Measurements from ENCODE around the gene ACTN2.

The ACTN2 gene

DNA sequence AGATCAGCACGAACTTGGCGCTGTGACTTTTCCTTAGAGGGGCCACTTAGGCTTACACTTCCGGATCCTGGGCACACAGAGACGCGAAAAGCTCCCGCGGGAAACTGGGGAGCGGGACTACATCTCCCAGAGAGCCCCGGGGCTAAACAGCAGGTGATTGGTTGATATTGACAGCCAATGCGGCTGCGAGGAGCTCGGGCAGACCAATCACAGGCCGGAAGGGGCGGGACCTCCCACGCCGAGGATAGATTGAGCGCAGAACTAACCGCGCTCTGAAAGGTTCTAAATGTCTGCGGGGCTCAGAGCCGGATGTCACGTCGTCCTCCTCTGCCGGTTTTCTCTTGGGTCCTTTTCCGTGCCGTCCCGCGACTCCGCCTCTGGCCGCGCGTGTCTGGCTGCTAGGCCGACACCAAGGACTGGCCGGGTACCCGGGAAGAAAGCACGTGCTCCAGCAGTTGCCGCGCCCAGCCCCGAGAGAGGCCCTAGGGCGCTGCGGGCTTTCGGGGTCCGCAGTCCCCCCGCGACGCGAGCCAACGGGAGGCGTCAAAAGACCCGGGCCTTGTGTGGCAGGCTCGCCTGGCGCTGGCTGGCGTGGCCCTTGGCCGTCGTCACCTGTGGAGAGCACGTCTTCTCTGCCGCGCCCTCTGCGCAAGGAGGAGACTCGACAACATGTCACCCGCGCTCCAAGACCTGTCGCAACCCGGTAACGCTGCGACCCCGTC is 108.9 kb downstream of the ACTN2 start, which contains the start of gene MTR:
Gene MTR (plus strand): TSS at position 258 of the 722 bp plus-strand sequence. CDS start 412 bp downstream, at position 670.
- TF ChIP-seq, protein P1, sequence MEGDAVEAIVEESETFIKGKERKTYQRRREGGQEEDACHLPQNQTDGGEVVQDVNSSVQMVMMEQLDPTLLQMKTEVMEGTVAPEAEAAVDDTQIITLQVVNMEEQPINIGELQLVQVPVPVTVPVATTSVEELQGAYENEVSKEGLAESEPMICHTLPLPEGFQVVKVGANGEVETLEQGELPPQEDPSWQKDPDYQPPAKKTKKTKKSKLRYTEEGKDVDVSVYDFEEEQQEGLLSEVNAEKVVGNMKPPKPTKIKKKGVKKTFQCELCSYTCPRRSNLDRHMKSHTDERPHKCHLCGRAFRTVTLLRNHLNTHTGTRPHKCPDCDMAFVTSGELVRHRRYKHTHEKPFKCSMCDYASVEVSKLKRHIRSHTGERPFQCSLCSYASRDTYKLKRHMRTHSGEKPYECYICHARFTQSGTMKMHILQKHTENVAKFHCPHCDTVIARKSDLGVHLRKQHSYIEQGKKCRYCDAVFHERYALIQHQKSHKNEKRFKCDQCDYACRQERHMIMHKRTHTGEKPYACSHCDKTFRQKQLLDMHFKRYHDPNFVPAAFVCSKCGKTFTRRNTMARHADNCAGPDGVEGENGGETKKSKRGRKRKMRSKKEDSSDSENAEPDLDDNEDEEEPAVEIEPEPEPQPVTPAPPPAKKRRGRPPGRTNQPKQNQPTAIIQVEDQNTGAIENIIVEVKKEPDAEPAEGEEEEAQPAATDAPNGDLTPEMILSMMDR (IDR thresholded peaks at IDR 0.05; ENCODE audit: low read depth, low read length, missing control alignments), result no peak
- DNase-seq (ENCODE audit: extremely low read depth, low read depth), result peak; percentile 97
- H3K4me3 ChIP-seq (replicated peaks; ENCODE audit: low read depth, low read length), result peak within 1 kb of the TSS; percentile 99

DNA sequence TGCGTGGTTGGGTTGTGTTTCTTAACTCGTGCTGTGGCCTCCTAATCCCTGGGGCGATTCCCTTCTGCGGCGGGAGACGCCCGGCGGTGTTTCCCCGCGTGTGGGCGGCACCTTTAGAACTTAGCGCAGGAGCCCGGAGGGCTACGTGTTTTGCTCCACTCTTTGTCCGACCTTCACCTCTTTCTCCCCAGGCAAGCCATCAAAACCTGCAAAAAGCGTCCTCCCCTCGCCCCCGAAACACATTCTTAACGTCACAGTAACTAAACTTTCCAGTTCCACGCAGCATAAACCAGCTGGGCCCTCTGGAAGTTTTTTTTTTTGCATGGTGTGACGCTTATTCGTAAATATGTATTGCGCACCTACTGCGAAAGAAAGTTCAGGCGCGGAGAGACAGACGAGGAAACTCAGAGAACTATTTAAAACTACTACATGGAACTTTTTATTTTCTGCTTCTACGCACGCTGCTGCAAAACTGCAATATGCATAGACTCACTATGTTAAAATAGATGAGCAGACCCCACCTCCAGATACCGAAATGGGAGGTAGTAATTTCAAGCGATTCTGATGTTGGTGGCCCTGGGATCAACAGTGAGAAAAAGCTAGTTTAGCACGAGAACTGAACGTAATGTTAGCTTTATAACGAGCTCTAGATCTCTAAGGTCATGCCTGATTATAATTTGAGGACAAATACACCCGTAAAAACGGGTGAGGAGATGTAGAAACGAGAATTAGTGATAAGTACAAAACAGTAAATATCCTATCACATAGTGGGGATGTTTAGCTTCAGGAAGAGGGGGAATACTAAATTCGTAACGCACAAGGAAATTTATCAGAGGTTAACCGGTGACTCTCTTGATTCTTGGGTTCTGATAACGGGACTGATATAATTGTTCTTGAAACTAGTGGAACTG is 109.7 kb downstream of the ACTN2 start:
- peak overlapping the region; percentile 99 for H3K4me3 ChIP-seq (replicated peaks; ENCODE audit: low read depth, low read length)
- DNase-seq (ENCODE audit: extremely low read depth, low read depth), result no peak
- TF ChIP-seq, protein P1 (IDR thresholded peaks at IDR 0.05; ENCODE audit: low read depth, low read length, missing control alignments), result no peak

DNA sequence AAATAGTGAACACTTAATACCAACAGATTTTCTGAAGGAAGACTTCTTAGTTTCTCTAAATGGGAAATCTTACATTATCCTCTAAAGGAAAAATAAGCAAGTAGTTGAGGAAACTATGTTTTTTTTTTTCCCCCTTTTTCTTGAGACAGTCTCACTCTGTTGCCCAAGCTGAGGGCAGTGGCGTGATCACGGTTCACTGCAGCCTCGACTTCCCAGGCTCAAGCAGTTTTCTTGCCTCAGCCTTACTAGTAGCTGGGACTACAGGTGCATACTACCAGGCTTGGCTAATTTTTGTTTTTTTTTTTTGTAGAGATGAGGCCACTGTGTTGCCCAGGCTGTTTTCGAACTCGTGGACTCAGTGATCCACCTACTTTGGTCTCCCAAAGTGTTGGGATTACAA is 112.7 kb downstream of the ACTN2 start:
- no peak for DNase-seq (ENCODE audit: extremely low read depth, low read depth)
- H3K4me3 ChIP-seq (replicated peaks; ENCODE audit: low read depth, low read length), result no peak overlapping the region
- TF ChIP-seq, protein P1 (IDR thresholded peaks at IDR 0.05; ENCODE audit: low read depth, low read length, missing control alignments), result no peak

DNA sequence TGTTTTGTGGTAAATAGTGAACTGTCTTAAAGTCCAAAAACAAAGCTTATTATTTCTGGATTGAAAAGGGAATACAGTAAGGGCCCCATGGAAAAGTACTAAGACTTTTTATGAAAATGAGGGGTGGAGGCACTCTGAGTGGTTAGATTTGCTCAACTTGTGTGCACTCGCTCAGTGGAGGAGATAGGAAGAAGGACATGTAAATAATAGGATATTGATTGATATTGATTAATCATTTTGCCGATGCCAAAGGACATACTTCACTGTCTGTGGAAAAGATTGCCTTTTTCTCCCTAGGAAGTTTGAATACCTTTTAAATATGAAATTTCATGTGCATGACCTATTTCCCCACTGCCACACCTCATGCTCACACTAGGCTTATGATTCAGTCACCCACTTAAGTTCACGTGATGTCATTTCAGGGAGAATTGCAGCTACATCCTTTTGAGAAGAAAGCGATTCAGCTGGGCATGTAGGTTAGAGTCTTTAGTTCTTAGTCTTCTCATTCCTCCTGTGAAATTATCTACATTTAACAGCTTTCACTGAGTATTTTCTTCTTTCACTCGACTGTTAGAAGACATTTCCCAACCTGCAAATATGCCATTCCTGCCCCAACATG is 113.8 kb downstream of the ACTN2 start:
- TF ChIP-seq, protein P1 (IDR thresholded peaks at IDR 0.05; ENCODE audit: low read depth, low read length, missing control alignments), result no peak
- H3K4me3 ChIP-seq (replicated peaks; ENCODE audit: low read depth, low read length), result no peak overlapping the region
- DNase-seq (ENCODE audit: extremely low read depth, low read depth), result no peak

DNA sequence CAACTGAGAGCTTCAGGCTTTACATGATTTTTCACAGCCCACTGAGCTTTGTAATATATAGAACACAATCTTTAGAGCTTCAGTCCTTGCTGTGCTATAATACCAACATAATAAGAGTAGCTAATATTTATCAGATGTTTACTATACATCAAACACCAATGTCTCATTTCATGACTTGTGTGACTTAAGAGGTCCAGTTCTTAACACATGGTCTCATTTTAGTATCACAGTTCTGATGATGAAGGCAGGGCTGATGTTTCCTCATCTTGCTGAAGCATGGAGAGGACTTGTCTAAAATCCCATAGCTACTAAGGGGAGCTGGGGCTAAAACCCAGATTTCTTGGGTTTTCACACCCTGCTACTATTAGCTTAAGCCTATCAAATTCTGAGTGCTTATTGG is 114.3 kb downstream of the ACTN2 start:
- DNase-seq (ENCODE audit: extremely low read depth, low read depth), result no peak
- H3K4me3 ChIP-seq (replicated peaks; ENCODE audit: low read depth, low read length), result no peak overlapping the region
- TF ChIP-seq, protein P1 (IDR thresholded peaks at IDR 0.05; ENCODE audit: low read depth, low read length, missing control alignments), result no peak

DNA sequence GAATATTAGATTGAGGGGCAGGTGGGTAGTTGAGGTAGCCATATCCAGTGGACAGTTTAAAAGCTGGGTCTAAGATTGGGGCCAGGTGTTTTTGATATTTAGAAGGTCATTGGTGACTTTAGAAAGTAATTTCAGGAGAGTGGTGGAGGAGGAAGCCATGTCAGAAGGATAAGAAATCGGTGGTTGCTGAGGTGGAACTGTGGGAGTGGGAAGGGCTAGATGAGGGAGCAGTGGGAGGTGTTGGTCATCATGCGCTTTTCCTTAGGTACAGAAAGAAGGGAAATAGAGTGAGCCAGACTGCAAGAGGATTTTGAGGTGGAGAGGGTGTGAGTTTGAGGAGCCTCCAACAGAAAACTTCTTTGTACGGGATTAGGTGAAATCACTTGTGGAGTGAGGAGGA is 116.0 kb downstream of the ACTN2 start:
- no peak overlapping the region for H3K4me3 ChIP-seq (replicated peaks; ENCODE audit: low read depth, low read length)
- no peak for DNase-seq (ENCODE audit: extremely low read depth, low read depth)
- TF ChIP-seq, protein P1 (IDR thresholded peaks at IDR 0.05; ENCODE audit: low read depth, low read length, missing control alignments), result no peak
